HUES48 (cell line): Measurements from ENCODE around the gene SRBD1.
"Not testable (repeated sequence)": the region's sequence is repeated elsewhere in the genome, so short reads cannot be mapped to it uniquely, and the experiment has no call there.

Source experiments
- H3K27ac ChIP-seq: one replicate; pipeline ENCODE4 v1.7.0; 2013; ENCODE audit warnings: low read depth, low read length, inconsistent platforms
- H3K27me3 ChIP-seq: 2 replicates; pipeline ENCODE4 v1.6.1; 2013; ENCODE audit warnings: mild to moderate bottlenecking, low read length; ENCODE audit not compliant: control insufficient read depth, insufficient read depth
- H3K36me3 ChIP-seq: 2 replicates; pipeline ENCODE4 v1.6.1; 2013; ENCODE audit warnings: low read length; ENCODE audit not compliant: control insufficient read depth, insufficient read depth
- H3K4me1 ChIP-seq: 2 replicates; pipeline ENCODE4 v1.6.1; 2013; ENCODE audit warnings: mild to moderate bottlenecking, low read length; ENCODE audit not compliant: control insufficient read depth, insufficient read depth
- H3K4me3 ChIP-seq: 2 replicates; pipeline ENCODE4 v1.5.1; 2013; ENCODE audit warnings: mild to moderate bottlenecking, low read depth, low read length
- H3K9ac ChIP-seq: 2 replicates; pipeline ENCODE4 v1.6.1; 2013; ENCODE audit warnings: mild to moderate bottlenecking, low read depth, low read length, moderate library complexity
- H3K9me3 ChIP-seq: 2 replicates; pipeline ENCODE4 v1.6.1; 2013; ENCODE audit warnings: low read length; ENCODE audit not compliant: control insufficient read depth, insufficient read depth

SRBD1 gene

GRCh38 chr2:45441571-45441970, 169.5 kb downstream of the SRBD1 start:
- Histone ChIP-seq H3K9ac (no peak overlapping the region), H3K4me1 (no peaks in the 10 kb centered on the region), H3K27ac (no peak overlapping the region), H3K9me3 (no peaks in the 10 kb centered on the region), H3K27me3 (no peaks in the 10 kb centered on the region), H3K36me3 (no peaks in the 10 kb centered on the region), H3K4me3 (no peak overlapping the region)

- H3K9ac ChIP-seq = no peak overlapping the region
- no peaks in the 10 kb centered on the region for H3K36me3 ChIP-seq
- no peaks in the 10 kb centered on the region for H3K9me3 ChIP-seq
- no peak overlapping the region for H3K27ac ChIP-seq
- H3K4me1 ChIP-seq = no peaks in the 10 kb centered on the region
- H3K4me3 ChIP-seq = no peak overlapping the region
- H3K27me3 ChIP-seq = no peaks in the 10 kb centered on the region
Observed at GRCh38 chr2:45439788-45440773, 171.0 kb downstream of the SRBD1 start.

- Histone ChIP-seq H3K4me3 (no peak overlapping the region), H3K4me1 (no peaks in the 10 kb centered on the region), H3K9ac (no peak overlapping the region), H3K36me3 (no peaks in the 10 kb centered on the region), H3K9me3 (no peaks in the 10 kb centered on the region), H3K27me3 (no peaks in the 10 kb centered on the region), H3K27ac (no peak overlapping the region)
Observed at GRCh38 chr2:45438872-45439665, 172.0 kb downstream of the SRBD1 start.

- Histone ChIP-seq H3K36me3 (no peaks in the 10 kb centered on the region), H3K9me3 (no peaks in the 10 kb centered on the region), H3K4me1 (peaks cover 3% of the 10 kb centered on the region; the same call in 1 of the 2 replicates), H3K9ac (no peak overlapping the region), H3K4me3 (no peak overlapping the region), H3K27me3 (no peaks in the 10 kb centered on the region), H3K27ac (no peak overlapping the region)
Observed at GRCh38 chr2:45436456-45436855, 174.6 kb downstream of the SRBD1 start.

- Histone ChIP-seq H3K27ac (no peak overlapping the region), H3K4me1 (peaks cover 3% of the 10 kb centered on the region; the same call in 1 of the 2 replicates), H3K27me3 (no peaks in the 10 kb centered on the region), H3K36me3 (no peaks in the 10 kb centered on the region), H3K9ac (no peak overlapping the region), H3K4me3 (no peak overlapping the region), H3K9me3 (no peaks in the 10 kb centered on the region)
Observed at GRCh38 chr2:45435316-45435715, 175.8 kb downstream of the SRBD1 start.

DNA sequence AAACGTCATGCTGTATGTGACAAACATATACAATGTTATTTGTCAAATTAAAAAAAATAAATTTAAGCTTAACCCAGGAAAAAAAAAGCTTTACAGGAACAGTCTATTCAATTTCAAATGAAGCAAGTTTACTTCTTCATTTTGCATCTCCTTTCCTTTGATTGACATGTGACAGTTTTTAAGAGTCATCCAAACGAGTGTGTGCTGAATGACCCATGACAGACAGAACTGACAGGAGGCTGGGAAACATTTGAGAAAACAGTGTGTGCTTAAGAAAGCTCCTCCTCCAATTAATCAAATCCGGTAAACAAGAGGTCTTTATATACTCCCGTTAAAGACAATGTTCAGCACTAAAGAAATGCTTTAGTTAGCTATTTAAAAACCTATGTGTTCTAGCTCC, 177.7 kb downstream of the SRBD1 start:
- Histone ChIP-seq H3K9ac (no peak overlapping the region), H3K27ac (no peak overlapping the region), H3K9me3 (no peaks in the 10 kb centered on the region), H3K27me3 (no peaks in the 10 kb centered on the region), H3K4me3 (no peak overlapping the region), H3K36me3 (no peaks in the 10 kb centered on the region), H3K4me1 (peaks cover 3% of the 10 kb centered on the region; the same call in 1 of the 2 replicates)

GRCh38 chr2:45432406-45432805, 178.7 kb downstream of the SRBD1 start:
- H3K9ac ChIP-seq = no peak overlapping the region
- H3K4me3 ChIP-seq = no peak overlapping the region

GRCh38 chr2:45426025-45426424, 185.0 kb downstream of the SRBD1 start:
- H3K36me3 ChIP-seq, H3K27ac ChIP-seq, H3K9me3 ChIP-seq, H3K4me1 ChIP-seq, H3K4me3 ChIP-seq, H3K9ac ChIP-seq, H3K27me3 ChIP-seq: not testable (repeated sequence)

More at GRCh38 chr2:45432406-45432805, 178.7 kb downstream of the SRBD1 start:
- H3K4me1 ChIP-seq = peaks cover 3% of the 10 kb centered on the region; the same call in 1 of the 2 replicates
- H3K36me3 ChIP-seq = no peaks in the 10 kb centered on the region
- no peak overlapping the region for H3K27ac ChIP-seq
- H3K9me3 ChIP-seq = no peaks in the 10 kb centered on the region
- H3K27me3 ChIP-seq = no peaks in the 10 kb centered on the region

GRCh38 chr2:45422921-45423320, 188.1 kb downstream of the SRBD1 start:
- no peak overlapping the region for H3K4me3 ChIP-seq
- H3K9me3 ChIP-seq = no peaks in the 10 kb centered on the region
- H3K9ac ChIP-seq = no peak overlapping the region
- H3K4me1 ChIP-seq = peaks cover 7% of the 10 kb centered on the region; the same call in 1 of the 2 replicates
- H3K36me3 ChIP-seq = peaks cover 9% of the 10 kb centered on the region
- no peak overlapping the region for H3K27ac ChIP-seq
- H3K27me3 ChIP-seq = no peaks in the 10 kb centered on the region

DNA sequence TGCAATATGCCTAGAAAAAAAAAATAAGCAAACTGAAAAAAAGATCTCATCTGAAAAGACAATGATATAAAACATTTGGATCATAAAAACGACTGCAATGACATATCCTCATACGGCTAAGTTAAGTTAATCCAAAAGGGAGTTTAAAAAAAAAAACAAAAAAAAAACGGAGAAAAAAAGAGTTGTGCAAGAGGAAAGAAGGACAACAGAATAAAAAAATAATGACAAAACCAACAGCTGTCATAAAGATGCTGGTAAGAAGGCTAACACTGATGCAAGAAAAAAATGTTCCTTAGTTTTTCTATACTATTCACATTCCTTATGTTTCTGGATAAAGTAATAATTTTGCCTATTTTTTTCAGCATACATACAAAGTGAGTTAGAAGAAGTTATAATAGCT, 192.5 kb downstream of the SRBD1 start:
- H3K4me3 ChIP-seq = no peak overlapping the region
- H3K27me3 ChIP-seq = no peaks in the 10 kb centered on the region
- peaks cover 19% of the 10 kb centered on the region for H3K36me3 ChIP-seq
- no peak overlapping the region for H3K9ac ChIP-seq
- H3K9me3 ChIP-seq = no peaks in the 10 kb centered on the region
- H3K27ac ChIP-seq = no peak overlapping the region
- peaks cover 16% of the 10 kb centered on the region for H3K4me1 ChIP-seq
